ENCODE data around the gene RFT1.

RFT1 gene

DNA sequence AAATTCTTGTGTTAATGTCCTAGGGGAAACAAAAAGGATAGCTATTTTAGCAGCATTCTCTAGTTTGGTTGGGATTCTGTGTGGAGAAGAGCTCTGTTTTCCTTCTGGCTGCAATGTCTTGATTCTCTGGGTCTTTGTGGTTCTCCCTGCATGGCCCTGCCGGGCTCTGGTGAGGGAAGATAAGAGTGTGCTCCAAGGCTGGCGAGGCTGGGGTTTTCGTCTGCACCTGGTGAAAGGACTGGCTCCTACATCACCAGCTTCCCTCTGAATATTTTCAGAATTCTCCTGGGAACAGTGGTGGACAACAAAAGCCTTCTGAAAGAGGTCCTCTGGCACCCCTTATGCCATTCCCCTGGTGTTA is 46.3 kb downstream of the RFT1 start:
- Histone ChIP-seq H3K9me3 (ENCODE audit: insufficient read depth, low read length) (no peaks in the 10 kb centered on the region), H3K79me2 (ENCODE audit: low read length) (no peaks in the 10 kb centered on the region), H4K20me1 (ENCODE audit: insufficient read depth, low read length) (no peaks in the 10 kb centered on the region), H3K9ac (ENCODE audit: low read length) (no peak overlapping the region), H3K27ac (ENCODE audit: low read length) (no peak overlapping the region), H3K4me1 (ENCODE audit: low read length) (no peaks in the 10 kb centered on the region), H2AFZ (ENCODE audit: low read depth, low read length) (no peak overlapping the region), H3K27me3 (ENCODE audit: low read depth, low read length) (no peaks in the 10 kb centered on the region), H3K4me3 (ENCODE audit: low read length) (no peak overlapping the region), H3K36me3 (replicated peaks; ENCODE audit: low read depth, low read length) (peaks cover 8% of the 10 kb centered on the region), H3K4me2 (ENCODE audit: low read length) (no peak overlapping the region)
- no peak for TF ChIP-seq EZH2phosphoT487 (IDR thresholded peaks at IDR 0.05; ENCODE audit: low read depth)
- TF ChIP-seq, protein P1, sequence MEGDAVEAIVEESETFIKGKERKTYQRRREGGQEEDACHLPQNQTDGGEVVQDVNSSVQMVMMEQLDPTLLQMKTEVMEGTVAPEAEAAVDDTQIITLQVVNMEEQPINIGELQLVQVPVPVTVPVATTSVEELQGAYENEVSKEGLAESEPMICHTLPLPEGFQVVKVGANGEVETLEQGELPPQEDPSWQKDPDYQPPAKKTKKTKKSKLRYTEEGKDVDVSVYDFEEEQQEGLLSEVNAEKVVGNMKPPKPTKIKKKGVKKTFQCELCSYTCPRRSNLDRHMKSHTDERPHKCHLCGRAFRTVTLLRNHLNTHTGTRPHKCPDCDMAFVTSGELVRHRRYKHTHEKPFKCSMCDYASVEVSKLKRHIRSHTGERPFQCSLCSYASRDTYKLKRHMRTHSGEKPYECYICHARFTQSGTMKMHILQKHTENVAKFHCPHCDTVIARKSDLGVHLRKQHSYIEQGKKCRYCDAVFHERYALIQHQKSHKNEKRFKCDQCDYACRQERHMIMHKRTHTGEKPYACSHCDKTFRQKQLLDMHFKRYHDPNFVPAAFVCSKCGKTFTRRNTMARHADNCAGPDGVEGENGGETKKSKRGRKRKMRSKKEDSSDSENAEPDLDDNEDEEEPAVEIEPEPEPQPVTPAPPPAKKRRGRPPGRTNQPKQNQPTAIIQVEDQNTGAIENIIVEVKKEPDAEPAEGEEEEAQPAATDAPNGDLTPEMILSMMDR (IDR thresholded peaks at IDR 0.05; ENCODE audit: low read depth, low read length), result no peak

DNA sequence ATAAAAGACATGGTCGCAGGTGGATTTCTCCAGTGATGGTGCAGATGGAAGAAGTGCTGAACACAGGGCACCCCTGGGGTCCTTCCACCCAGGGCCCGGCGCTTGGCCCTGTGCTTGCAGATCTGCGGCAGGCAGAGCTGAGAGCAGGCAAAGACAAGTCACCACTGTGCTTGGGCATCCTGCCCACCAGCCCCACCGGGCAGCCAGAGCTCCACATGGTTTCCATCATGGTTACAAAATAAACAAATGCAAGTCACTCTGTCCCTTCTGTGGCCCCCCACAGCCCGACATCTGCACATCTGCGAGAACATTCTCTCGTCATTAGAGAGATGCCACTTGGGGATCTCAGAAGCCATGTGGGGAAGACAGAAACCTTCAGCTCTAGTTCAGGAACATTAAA is 46.7 kb downstream of the RFT1 start:
- Histone ChIP-seq H3K4me3 (ENCODE audit: low read length) (no peak overlapping the region), H4K20me1 (ENCODE audit: insufficient read depth, low read length) (no peaks in the 10 kb centered on the region), H3K79me2 (ENCODE audit: low read length) (no peaks in the 10 kb centered on the region), H3K27me3 (ENCODE audit: low read depth, low read length) (no peaks in the 10 kb centered on the region), H3K27ac (ENCODE audit: low read length) (no peak overlapping the region), H3K9ac (ENCODE audit: low read length) (no peak overlapping the region), H3K9me3 (ENCODE audit: insufficient read depth, low read length) (no peaks in the 10 kb centered on the region), H3K4me1 (ENCODE audit: low read length) (no peaks in the 10 kb centered on the region), H3K4me2 (ENCODE audit: low read length) (no peak overlapping the region), H2AFZ (ENCODE audit: low read depth, low read length) (no peak overlapping the region), H3K36me3 (replicated peaks; ENCODE audit: low read depth, low read length) (peaks cover 8% of the 10 kb centered on the region)
- TF ChIP-seq, protein P1 (IDR thresholded peaks at IDR 0.05; ENCODE audit: low read depth, low read length), result no peak
- no peak for TF ChIP-seq EZH2phosphoT487 (IDR thresholded peaks at IDR 0.05; ENCODE audit: low read depth)

DNA sequence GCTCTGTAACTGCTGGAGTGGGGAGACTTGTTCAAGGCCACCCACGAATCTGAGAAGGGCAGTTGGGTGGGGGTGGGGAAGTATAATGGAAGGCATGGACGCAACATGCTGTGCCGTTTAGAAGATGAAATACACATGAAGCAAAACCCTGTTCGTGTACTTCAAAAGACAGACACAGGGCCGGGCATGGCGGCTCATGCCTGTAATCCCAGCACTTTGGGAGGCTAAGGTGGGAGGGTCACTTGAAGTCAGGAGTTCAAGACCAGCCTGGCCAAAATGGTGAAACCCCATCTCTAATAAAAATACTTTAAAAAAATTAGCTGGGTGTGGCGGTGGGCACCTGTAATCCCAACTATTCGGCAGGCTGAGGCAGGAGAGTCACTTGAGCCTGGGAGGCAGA is 47.5 kb downstream of the RFT1 start:
- H2AFZ ChIP-seq (ENCODE audit: low read depth, low read length), result no peak overlapping the region
- no peaks in the 10 kb centered on the region for H3K9me3 ChIP-seq (ENCODE audit: insufficient read depth, low read length)
- H3K4me2 ChIP-seq (ENCODE audit: low read length), result no peak overlapping the region
- no peak for TF ChIP-seq EZH2phosphoT487 (IDR thresholded peaks at IDR 0.05; ENCODE audit: low read depth)
- TF ChIP-seq, protein P1 (IDR thresholded peaks at IDR 0.05; ENCODE audit: low read depth, low read length), result no peak
- H3K4me1 ChIP-seq (ENCODE audit: low read length), result no peaks in the 10 kb centered on the region
- H3K36me3 ChIP-seq (replicated peaks; ENCODE audit: low read depth, low read length), result peaks cover 4% of the 10 kb centered on the region
- H3K79me2 ChIP-seq (ENCODE audit: low read length), result no peaks in the 10 kb centered on the region
- H3K27me3 ChIP-seq (ENCODE audit: low read depth, low read length), result no peaks in the 10 kb centered on the region
- no peak overlapping the region for H3K4me3 ChIP-seq (ENCODE audit: low read length)
- no peak overlapping the region for H3K9ac ChIP-seq (ENCODE audit: low read length)
- H3K27ac ChIP-seq (ENCODE audit: low read length), result no peak overlapping the region
- H4K20me1 ChIP-seq (ENCODE audit: insufficient read depth, low read length), result no peaks in the 10 kb centered on the region

DNA sequence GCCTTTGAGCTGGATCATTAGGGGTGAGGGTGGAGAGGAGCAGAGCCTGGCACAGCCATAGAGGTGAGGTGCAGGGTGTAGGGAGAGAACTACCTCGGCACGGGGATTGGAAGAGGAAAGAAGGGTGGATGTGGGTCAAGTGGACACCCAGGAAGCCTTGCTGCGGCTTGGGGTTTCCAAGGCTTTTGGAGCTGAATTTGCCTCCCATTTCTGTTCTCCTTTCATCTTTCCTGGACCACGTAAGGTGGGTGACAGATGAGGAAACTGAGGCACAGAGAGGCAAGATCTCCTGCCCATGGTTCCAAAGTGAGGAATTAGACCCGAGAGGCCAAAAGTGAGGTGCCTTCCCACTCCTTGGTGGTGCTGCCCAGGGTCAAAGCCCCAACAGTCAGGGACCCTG is 48.9 kb downstream of the RFT1 start:
- Histone ChIP-seq H3K4me3 (ENCODE audit: low read length) (no peak overlapping the region), H2AFZ (ENCODE audit: low read depth, low read length) (no peak overlapping the region), H3K9ac (ENCODE audit: low read length) (no peak overlapping the region), H3K4me2 (ENCODE audit: low read length) (no peak overlapping the region), H3K27me3 (ENCODE audit: low read depth, low read length) (no peaks in the 10 kb centered on the region), H3K79me2 (ENCODE audit: low read length) (no peaks in the 10 kb centered on the region), H3K9me3 (ENCODE audit: insufficient read depth, low read length) (no peaks in the 10 kb centered on the region), H3K27ac (ENCODE audit: low read length) (no peak overlapping the region), H3K4me1 (ENCODE audit: low read length) (no peaks in the 10 kb centered on the region), H3K36me3 (replicated peaks; ENCODE audit: low read depth, low read length) (peaks cover 4% of the 10 kb centered on the region), H4K20me1 (ENCODE audit: insufficient read depth, low read length) (no peaks in the 10 kb centered on the region)
- no peak for TF ChIP-seq EZH2phosphoT487 (IDR thresholded peaks at IDR 0.05; ENCODE audit: low read depth)
- TF ChIP-seq, protein P1 (IDR thresholded peaks at IDR 0.05; ENCODE audit: low read depth, low read length), result no peak

Data from OCI-LY3 (cell line).